NOMO-1 (cell line): ENCODE results near the gene STK39.
A peak's percentile ranks its signal among the peaks of the same experiment; 100 is the strongest.
"Not testable (repeated sequence)": the region's sequence is repeated elsewhere in the genome, so short reads cannot be mapped to it uniquely, and the experiment has no call there.

Experiments used
- DNase-seq, 2 experiments: peaks; one replicate each; lab custom pipeline; 2025; ENCODE audit not compliant: unreplicated experiment in 2 of 2; lab: John Stamatoyannopoulos, UW

STK39 gene

DNA sequence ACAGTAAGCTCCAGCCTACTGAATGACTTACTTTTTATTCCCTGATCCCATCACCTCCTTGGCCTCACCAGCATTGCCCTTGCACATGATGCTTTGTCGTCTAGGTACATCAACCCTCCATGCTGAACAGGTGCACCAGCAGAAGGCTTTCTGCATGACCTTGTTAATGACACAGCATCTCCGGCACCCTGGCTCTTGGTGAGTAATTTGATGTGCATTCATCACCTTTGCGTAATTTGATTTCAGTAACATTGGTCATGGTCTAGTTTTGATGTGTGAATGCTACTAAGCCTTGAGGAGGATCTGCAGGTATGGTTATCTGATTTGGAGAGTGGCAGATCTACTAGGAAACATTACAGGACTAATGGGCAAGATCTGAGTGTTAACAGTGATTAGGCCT is 103.6 kb downstream of the STK39 start:
- DNase-seq = no peak

DNA sequence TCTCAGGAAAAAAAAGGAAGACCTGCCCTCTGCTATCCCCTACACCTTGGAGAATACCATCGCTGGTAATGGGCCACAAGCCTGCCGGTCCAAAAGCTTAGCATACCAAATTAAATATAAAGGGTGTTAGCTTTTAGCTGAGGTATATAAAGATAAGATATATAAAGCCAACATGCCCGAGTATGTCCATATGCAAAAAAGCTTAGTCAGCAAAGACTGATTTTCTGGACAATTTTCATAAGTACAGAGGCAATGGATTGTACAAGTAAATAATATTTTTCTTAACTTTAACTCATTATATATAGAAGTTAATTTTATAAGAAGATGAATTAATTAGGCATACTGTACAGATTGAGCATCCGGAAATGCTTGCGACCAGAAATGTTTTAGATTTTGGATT is 106.5 kb downstream of the STK39 start:
- DNase-seq = no peak

DNA sequence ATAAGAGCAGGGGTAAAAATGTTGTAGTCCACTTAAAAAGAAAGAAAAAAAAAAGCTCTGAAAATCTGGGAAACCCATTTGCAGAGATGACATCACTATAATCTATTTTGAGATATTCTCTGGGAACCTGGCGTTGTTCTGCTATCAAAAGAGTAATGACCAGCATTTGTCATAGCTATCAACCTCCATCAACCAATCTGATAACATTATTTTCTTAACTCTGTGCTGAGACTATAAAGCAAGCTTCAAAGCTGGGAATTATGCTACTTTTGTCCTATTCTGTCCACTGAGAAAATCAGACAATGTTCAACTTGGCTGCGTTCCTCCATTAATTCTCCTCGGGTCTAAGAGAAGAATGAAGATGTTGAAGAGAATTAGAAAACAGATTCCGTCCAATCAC is 107.5 kb downstream of the STK39 start:
- DNase-seq = no peak

DNA sequence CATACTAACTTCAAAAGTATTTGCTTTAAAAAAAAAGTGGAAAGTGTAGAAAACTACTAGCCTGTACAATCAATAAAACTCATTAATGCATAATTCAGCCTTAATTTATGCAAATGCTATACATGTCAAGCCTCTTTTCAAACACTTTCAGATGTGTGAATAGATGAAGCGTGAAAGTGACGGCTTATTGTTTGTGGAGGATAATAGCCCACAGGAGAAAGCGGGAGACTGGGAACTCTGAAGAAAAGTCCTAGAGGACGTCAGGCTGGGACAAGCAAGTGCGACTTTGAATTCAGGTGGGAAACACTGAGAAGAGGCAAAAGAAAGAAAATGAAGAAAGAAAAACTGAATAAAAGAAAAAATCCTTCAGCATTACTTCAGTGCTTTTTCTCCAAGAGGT is 108.5 kb downstream of the STK39 start:
- DNase-seq = no peak

DNA sequence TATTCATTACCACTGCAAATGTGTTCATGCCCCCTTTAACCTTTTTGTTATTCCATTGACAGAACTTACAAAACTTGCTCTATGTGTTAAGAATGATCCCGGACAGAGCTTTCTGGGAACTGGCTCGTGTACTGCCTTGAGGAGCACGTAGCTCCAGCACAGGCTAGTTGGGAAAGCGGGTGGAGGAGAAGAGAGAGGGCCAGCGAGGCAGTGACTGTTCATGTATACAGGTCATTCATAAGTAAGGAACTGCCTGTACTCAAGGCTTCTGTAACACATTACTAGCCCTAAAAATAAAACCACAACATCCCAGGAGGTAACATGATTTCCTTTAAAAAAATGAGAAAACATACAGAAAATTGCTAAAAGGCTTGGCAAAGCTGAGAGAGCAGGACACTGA is 109.0 kb downstream of the STK39 start:
- no peak for DNase-seq

DNA sequence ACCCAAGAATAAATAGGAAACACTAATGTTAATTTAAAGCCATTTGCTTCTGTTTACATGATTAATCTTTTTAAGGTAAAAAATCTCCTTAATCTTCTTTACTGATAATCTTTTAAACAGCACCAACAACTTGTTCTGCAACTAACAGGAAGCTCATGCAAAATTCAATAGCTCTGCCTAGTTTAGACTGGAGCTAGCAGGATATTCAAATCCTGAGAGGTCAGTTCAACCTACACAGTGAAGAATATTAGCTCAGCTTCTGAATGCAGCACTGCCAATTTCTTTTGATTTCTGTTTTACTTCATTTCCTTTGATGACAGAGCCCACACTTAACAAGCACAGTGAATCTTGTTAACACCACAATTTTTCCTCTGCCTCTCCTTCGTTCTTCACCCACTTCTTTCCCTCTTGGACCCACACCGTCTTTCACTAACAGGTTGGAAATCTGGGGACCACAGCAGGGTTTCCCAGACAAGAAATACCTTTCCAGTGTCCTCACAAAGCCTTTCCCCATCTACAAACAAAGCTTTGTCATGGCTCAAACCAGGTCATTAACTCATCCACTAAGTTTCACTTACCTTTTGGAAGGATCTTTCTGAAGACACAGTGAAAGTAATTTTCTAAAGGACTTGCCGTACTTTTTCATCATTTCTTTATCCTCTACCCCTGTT is 109.8 kb downstream of the STK39 start:
- no peak for DNase-seq

DNA sequence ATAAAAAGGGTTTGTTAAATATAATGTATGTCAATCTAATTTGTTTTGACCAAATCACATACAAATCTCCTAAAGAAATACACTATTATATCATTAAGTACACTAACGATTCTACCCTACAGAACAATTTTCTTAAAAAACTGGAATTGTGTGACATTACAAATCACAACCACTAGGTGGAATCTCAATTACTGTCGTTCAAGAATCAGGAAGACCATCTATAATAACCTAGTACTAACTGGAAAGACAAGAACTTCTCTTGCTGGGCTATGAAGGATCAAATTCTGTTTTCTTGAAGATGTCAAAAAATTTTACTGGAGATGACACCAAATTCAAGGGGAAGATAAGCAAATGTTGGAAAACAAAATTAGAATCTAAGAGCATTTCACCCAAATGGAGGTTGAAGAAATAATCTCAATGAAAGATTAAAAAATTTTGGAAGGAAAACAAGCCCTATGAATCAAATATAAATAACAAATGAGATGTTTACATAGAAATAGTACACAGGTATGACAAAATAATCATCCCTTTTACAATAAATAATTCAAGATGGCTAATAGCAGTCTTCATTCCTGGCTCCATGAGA is 110.9 kb downstream of the STK39 start:
- DNase-seq = peak in 1 of 2 experiments; percentile 51

DNA sequence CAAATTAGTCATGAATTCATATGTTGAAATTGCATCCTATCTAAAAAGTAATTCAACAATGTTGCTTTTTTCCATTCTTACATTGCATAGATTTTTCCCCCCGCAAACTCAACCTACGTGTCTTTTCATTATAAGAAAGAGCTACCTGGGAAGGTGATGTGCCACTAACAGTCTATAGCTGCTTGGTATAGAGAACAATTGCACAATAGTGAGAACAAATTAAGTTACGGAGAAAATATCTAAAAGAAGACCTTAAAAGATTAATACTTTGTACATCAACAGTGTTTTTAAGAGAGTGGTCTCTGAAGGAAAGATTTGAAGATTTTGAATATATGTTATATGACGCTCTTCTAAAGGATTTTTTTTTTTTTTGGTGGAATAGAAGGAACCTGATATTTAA is 111.8 kb downstream of the STK39 start:
- DNase-seq = no peak

DNA sequence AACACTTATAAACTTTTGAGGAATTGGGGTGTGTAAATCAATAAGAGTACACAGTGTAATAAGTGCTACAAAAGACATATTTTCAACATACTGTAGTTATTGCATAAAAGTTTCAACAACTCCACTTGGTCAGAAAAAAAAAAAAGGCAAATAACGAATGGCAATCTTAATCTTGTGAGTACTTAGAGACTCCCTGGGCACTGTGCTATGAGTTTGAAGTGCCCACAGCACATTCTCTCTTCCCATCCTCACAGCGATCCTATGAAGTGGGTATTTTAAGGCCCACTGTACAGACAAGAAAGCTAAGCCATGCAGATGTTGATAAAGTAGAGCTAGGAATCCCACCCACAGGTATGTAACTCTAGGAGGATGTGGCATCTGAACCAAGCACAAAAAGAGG is 112.3 kb downstream of the STK39 start:
- no peak for DNase-seq

DNA sequence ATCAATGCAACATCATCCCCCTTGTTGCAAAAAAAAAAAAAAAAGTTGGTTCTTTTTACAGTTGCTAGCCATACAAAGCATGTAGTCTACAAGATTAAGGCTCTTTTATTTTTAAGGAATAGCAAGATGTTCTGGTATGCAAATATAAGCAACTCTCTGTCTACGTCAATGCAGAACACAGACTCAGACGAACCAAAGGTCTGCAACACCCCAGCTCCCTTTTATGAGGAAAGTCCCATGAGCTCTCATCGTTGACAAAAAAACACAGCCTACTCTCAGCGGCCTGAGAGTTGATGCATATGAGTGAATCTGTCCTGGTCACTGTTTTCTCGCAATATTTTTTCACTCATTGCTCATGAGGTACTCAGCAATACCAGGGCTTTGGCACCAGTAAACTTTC is 112.9 kb downstream of the STK39 start:
- DNase-seq = no peak

DNA sequence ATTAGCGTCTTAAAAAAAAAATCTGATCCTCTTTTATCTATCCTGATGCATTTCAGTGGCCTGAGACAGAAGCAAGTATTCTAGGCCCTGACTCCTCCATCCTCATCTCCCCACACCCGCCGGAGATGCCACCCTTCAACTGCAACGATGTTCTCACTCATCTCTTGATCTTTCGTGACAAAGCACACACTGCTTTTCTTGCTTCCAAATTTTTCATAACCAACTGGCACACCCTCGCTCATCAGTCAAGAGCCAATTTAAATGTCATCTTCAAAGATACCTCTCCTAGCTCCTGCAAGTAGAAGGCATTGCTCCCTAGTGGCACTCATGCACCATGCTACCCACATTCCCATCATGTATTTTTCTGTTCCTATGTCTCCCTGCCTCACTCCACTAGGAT is 115.0 kb downstream of the STK39 start:
- DNase-seq = no peak

DNA sequence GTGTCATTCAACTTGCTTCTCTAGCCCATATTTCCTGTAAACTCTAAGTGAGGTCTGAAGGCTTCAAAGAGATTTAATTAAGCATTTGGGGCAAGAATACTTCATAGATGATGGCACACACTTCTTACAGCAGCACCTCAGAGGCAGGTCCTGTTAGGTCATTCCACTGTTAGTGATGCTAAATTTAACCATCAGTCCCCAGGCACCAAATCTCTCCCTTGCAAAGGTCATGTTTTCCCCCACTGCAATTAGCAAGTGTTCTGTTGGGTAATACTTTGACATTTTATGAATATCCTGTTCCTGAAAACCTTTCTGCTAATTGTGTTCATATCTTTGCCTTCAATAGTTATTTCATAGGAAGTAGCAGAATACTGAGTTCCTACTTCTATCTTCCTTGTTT is 117.0 kb downstream of the STK39 start:
- peak; percentile 9 to 52 for DNase-seq

DNA sequence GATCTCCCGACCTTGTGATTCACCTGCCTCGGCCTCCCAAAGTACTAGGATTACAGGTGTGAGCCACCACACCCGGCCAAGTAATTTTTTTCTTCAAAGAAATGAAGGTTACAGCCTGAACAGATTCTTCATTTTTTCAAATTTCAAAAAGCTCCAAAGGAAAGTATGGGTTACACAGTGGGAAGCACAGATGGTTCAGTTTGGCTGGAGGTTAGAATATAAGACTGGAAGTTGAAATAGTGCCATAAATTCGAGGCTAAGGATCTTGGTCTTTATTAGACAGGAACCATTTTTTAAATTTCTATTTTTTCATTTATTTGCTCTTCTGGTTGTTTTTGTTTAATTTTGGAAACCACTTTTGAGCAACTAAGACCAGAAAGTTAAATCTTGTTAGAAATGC is 120.0 kb downstream of the STK39 start:
- no peak for DNase-seq

DNA sequence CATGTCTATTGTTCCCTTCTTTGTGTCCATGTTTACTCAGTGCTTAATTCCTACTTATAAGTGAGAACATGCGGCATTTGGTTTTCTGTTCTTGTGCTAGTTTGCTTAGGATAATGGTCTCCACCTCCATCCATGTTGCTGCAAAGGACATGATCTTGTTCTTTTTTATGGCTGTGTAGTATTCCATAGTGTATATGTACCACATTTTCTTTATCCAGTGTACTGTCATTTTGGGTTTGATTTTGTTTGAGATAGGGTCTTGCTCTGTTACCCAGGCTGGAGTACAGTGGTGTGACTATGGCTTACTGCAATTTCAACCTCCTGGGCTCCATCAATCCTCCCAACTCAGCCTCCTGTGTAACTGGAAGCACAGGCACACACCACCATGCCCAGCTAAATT is 125.2 kb downstream of the STK39 start:
- DNase-seq = not testable (repeated sequence)

DNA sequence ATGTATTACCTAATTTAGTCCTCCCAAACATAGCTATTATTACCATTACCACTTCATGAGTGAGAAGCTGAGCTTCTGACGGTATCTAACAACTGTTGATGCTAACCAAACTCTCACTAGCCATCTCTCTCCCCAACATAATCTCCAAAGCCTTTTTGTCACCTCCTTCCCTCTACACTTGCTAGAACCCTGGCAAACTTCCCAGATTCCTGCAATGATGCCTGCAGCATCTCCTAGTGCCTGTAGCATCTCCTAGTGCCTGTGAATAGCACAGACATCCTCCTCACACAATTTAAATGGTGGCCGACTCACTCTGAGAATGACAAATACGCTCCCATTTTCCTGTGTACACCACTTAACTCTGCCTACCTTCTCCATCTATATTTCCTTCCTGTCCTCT is 126.7 kb downstream of the STK39 start:
- DNase-seq = no peak

DNA sequence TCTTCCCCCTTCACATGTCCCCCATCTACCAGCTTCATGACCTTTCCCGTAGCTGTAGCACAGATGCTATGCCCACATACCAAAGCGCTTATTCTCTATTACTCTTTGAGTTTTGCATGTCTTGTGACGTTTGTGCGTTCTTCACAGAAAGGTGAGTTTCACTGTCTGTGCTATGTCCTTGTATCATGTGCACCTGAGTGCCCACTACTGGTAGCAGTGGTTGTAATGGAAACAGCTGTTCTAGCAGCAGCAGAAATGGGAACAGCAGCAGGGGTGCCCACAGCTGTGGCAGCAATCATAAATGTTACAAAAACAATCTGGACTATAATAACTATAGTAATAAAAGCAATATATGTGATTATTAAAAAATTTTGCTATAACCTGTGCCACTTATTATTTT is 127.1 kb downstream of the STK39 start:
- no peak for DNase-seq

DNA sequence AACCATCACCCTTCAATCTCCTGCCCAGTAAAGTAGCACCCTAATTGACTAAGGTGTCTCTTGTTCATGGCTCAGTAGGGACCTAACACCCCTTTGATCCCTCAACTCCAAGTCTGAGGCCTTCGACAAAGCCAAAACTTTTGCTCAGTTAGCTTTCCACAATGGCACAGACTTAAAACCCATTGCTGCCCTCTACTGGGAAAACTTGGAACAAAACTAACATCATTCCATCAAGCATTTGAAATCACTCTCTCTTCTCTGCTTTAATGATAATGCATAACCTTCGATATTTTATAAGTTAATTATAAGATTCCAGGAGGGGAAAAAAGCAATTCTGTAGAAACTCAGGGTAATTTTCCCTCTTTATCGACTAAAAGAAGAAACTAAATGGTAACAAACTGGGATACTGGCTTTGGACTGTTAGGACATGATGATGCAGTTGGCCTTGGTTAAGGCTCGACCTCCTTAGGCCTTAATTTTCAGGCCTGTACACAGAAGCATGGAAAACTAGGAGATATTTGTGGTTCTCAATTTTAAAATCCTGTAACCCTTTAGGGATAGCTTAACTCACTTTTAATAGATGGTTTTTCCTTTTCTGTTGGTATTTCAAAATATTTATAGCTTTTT is 127.8 kb downstream of the STK39 start:
- peak; percentile 17 to 58 for DNase-seq

DNA sequence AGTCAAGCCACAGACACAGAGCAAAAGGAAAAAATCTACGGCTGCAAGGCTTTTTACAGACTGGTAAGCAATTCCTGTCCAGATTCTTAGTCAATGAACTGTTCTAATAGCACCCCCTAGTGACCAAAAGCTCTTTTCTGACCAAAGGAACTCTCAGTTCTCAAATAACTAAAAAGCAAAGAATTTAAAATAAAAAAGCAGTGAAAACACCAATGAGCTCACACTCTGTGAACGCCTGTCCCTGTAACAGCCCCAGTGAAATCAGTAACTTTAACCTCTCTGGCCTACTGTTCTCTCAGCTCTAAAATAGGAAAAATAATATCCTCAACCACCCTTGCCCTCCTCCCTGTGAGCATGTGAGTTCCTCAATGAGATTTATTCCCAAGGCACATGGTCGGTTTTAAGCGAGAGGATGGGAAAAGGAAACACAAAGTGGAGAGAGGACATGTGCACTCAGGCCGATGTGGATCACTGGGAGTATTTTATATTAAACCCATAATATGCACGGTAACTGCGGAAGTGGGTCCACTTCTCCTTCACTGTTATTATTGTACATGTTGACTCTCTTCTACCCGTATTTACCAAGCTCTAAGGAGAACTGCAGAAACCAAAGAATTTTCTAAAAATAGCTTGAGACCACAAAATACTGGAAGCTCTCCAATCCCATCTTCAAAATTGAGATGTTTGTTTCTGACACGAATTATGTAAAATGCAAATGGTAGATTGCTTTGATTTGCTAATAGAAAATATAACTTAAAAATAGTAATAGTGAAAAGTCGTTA is 128.5 kb downstream of the STK39 start:
- peak; percentile 40 to 73 for DNase-seq

DNA sequence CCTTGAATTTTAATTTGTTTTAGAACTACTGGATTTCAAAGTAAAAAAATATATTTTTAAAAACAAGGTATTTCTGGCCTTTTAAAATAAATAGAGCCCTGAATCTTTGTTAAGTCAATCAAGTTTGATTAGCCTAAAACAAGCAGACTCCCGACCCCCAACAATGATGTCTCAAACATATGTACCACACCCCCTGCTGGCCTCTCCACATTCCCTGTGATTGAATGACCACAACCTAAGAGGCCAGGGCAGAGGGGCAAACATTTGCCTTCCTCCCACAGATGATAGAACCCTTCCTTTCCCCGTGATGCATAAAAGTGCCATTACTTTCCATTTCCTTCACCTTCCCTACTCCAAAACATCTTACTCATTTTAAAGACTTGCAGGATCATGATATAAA is 130.9 kb downstream of the STK39 start:
- no peak for DNase-seq

DNA sequence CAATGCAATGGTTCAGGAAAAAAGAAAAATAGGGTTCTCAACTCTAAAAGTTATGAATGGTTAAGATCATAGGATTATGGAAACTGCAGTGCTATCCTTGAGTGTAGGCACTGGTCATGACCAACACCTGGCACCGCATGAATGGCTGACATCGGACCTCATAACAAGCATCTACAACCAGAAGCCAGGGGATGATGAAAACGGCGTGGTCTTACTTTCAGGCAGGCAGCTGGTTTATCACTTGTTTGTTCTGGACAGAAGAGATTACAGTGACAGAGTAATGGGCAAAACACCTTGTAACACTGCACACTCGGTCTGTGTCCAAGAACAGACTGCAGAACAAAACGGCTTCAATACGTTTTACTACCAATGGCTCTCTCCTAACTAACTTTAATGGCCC is 132.8 kb downstream of the STK39 start:
- DNase-seq = no peak

DNA sequence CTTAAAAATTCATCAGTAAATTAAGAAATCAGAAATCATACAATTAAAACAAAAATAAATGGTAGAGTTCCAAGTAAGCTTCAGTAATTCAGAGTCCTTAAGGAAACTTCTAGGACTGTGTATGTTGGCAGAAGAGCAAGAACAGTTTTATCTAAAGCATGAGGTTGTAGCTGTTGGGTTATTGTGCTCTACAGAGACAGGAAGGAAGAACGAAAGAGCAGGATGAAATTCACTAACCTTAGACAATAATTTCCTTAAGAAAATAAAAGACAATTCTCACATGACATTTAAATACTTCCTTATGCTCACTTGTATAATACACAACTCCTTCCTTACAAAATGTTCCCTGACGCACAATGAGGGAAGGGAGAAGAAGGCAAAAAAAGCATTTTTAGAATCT is 133.4 kb downstream of the STK39 start:
- DNase-seq = no peak

DNA sequence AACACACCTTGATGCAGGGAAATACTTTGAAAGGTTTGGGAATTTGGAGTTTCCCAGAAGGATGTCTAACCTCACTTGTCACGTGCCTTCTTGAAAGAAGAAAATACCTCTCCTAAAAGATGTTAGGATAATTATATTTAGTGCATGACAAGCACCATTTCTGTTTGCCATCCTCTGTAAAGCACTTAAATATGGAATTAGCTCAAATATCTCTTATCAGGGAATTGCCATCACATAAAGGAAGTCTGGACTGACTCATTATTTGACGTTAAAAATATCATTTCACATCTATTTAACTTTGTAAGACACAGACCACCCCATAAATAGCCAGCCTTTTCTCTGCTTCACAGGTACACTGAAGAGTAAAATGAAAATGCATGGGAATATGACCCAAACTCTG is 140.1 kb downstream of the STK39 start:
- no peak for DNase-seq
